T-helper 1 cell treated with Interleukin-12 subunit alpha and Interleukin-12 subunit beta and Interleukin-4 antibody, amounts not matched to agents 30 μg/mL and 1 μg/mL, for 36 hours (primary cell): Measurements from ENCODE around the gene SIK3.
"Not testable (repeated sequence)": the region's sequence is repeated elsewhere in the genome, so short reads cannot be mapped to it uniquely, and the experiment has no call there.

Experiments
- H3K27ac Mint-ChIP-seq: one replicate; pipeline ENCODE4 v1.8.0; 2021; ENCODE audit warnings: mild to moderate bottlenecking, mixed read lengths
- H3K27me3 Mint-ChIP-seq: one replicate; pipeline ENCODE4 v1.8.0; 2021; ENCODE audit warnings: low read depth, mixed read lengths
- H3K36me3 Mint-ChIP-seq: one replicate; pipeline ENCODE4 v1.8.0; 2021; ENCODE audit warnings: low read depth, mixed read lengths
- H3K4me1 Mint-ChIP-seq: one replicate; pipeline ENCODE4 v1.8.0; 2021; ENCODE audit warnings: low read depth, mixed read lengths
- H3K4me3 Mint-ChIP-seq: one replicate; pipeline ENCODE4 v1.8.0; 2021; ENCODE audit warnings: mild to moderate bottlenecking, moderate library complexity, mixed read lengths
- H3K9me3 Mint-ChIP-seq: one replicate; pipeline ENCODE4 v1.8.0; 2021; ENCODE audit warnings: mixed read lengths

SIK3 gene

DNA sequence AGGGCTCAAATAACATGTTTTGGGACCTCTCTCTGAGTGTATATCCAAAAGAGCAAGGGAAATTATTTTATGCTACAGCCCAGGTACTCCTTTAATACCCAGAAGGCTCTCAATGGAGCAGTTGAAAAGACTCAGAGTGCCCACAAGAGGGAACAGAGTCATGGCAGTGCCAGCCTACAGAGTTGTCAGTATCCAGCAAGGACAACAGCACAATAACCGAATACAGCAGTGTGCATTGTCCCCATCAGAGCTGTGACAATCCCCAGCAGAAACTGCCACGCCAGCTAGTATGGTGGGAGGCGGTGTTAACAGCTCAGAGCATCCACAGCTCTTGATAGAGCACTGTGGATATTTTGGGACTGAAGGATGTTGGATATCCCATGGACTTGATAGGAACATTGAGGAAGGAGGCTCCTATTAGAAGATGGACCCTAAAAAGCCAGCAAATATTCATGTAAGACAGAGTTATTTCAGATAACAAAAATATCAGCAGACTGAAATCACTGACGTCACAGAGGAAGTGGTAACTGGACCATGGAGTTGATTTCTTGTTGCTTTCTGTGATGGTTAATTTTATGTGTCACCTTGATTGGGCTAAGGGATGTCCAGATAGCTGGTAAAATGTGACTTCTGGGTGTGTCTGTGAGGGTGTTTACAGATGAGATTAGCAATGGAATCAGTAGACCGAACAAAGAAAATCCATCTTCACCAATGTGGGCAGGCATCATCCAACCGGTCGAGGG lies 28.2 kb upstream of the SIK3 start:
- no peaks in the 10 kb centered on the region for H3K36me3 Mint-ChIP-seq
- no peaks in the 10 kb centered on the region for H3K9me3 Mint-ChIP-seq
- no peaks in the 10 kb centered on the region for H3K4me1 Mint-ChIP-seq
- peaks cover 37% of the 10 kb centered on the region for H3K27me3 Mint-ChIP-seq
- H3K27ac Mint-ChIP-seq: no peak overlapping the region
- H3K4me3 Mint-ChIP-seq: no peak overlapping the region

DNA sequence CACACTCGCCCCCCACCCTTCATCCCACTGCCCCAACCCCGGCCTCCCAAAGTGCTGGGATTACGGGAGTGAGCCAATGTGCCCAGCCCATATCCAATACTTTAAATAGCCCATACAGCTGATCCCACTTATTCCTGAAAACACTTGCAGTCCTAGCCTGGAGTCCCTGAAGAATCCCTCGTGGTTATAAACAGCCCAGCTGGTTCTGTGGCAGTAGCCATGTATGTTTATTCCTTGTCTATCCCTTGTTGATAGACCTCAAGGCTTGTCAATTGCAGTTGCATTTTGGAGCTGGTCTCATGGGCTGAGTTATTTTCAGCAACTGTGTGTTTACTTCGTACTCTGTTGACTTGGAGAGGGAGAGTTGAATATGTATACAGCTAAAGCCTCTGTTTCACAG lies 24.3 kb upstream of the SIK3 start:
- no peaks in the 10 kb centered on the region for H3K4me1 Mint-ChIP-seq
- H3K4me3 Mint-ChIP-seq: no peak overlapping the region
- no peaks in the 10 kb centered on the region for H3K36me3 Mint-ChIP-seq
- H3K27ac Mint-ChIP-seq: no peak overlapping the region
- no peaks in the 10 kb centered on the region for H3K9me3 Mint-ChIP-seq
- peaks cover 36% of the 10 kb centered on the region for H3K27me3 Mint-ChIP-seq

DNA sequence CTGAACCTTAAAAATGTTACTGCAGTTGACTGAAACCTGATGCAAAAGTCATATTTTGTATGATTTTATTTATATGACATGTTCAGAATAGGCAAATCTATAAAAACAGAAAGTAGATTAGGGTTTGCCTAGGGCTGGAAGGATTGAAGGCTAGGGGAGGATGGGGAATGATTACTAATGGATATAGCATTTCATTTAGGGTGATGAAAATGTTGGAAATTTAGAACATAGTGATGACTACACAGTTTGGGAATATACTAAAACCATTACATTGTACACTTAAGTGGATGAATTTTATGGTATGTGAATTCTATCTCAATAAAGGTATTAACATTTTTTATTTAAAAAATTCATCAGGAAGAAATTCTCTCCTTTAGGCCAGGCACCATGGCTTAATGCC lies 22.9 kb upstream of the SIK3 start:
- Mint-ChIP-seq H3K4me1 (no peaks in the 10 kb centered on the region), H3K36me3 (no peaks in the 10 kb centered on the region), H3K27me3 (peaks cover 27% of the 10 kb centered on the region), H3K9me3 (no peaks in the 10 kb centered on the region), H3K4me3 (no peak overlapping the region), H3K27ac (no peak overlapping the region)

DNA sequence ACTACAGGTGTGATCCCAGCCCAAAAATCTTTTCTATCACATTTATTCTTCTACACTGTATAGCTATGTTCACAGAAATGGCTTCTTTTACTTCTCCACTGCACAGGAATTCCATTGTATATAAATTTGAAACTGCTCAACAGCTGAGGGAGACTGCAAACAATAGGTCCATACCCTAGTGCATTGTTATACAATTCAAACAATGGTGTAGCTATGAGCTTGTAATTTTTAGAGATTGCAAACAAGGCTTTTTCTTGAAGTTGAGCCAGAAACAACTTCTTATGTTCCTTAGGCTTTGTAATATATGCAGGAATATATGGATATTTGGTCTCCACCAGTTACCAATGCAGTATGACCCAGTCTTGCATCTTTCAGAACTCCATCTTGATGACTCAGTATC lies 19.5 kb upstream of the SIK3 start:
- Mint-ChIP-seq H3K4me1 (no peaks in the 10 kb centered on the region), H3K4me3 (no peak overlapping the region), H3K27ac (no peak overlapping the region), H3K27me3 (peaks cover 5% of the 10 kb centered on the region), H3K36me3 (no peaks in the 10 kb centered on the region), H3K9me3 (no peaks in the 10 kb centered on the region)

DNA sequence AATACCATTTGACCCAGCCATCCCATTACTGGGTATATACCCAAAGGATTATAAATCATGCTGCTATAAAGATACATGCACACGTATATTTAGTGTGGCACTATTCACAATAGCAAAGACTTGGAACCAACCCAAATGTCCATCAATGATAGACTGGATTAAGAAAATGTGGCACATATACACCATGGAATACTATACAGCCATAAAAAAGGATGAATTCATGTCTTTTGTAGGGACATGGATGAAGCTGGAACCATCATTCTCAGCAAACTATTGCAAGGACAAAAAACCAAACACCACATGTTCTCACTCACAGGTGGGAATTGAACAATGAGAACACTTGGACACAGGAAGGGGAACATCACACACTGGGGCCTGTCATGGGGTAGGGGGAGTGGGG lies 14.7 kb upstream of the SIK3 start:
- not testable (repeated sequence) for H3K27ac Mint-ChIP-seq, H3K9me3 Mint-ChIP-seq, H3K4me1 Mint-ChIP-seq, H3K36me3 Mint-ChIP-seq, H3K4me3 Mint-ChIP-seq, H3K27me3 Mint-ChIP-seq

DNA sequence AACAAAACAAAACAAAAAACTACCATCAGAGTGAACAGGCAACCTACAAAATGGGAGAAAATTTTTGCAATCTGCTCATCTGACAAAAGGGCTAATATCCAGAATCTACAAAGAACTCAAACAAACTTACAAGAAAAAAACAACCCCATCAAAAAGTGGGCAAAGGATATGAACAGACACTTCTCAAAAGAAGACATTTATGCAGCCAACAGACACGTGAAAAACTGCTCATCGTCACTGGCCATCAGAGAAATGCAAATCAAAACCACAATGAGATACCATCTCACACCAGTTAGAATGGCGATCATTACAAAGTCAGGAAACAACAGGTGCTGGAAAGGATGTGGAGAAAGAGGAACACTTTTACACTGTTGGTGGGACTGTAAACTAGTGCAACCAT lies 14.3 kb upstream of the SIK3 start:
- H3K9me3 Mint-ChIP-seq, H3K27ac Mint-ChIP-seq, H3K36me3 Mint-ChIP-seq, H3K4me3 Mint-ChIP-seq, H3K4me1 Mint-ChIP-seq, H3K27me3 Mint-ChIP-seq: not testable (repeated sequence)

DNA sequence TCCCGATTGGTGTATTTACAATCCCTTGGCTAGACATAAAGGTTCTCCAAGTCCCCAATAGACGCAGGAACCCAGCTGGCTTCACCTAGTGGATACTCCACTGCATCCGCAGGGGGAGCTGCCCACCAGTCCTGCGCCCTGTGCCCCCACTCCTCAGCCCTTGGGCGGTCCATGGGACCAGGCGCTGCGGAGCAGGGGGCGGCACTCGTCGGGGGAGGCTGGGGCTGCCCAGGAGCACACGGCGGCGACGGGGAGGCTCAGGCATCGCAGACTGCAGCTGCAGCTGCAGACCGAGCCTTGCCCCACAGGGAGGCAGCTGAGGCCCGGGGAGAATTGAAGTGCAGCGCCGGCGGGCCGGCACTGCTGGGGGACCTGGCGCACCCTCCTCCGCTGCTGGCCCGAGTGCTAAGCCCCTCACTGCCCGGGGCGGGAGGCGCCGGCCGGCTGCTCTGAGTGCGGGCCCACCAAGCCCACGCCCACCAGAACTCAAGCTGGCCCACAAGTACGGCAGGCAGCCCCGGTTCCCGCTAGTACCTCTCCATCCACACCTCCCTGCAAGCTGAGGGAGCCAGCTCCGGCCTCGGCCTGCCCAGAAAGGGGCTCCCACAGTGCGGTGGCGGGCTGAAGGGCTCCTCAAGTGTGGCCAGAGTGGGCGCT lies 12.2 kb upstream of the SIK3 start:
- Mint-ChIP-seq H3K27ac (no peak overlapping the region), H3K4me1 (no peaks in the 10 kb centered on the region), H3K4me3 (no peak overlapping the region), H3K9me3 (no peaks in the 10 kb centered on the region), H3K27me3 (no peaks in the 10 kb centered on the region), H3K36me3 (no peaks in the 10 kb centered on the region)

DNA sequence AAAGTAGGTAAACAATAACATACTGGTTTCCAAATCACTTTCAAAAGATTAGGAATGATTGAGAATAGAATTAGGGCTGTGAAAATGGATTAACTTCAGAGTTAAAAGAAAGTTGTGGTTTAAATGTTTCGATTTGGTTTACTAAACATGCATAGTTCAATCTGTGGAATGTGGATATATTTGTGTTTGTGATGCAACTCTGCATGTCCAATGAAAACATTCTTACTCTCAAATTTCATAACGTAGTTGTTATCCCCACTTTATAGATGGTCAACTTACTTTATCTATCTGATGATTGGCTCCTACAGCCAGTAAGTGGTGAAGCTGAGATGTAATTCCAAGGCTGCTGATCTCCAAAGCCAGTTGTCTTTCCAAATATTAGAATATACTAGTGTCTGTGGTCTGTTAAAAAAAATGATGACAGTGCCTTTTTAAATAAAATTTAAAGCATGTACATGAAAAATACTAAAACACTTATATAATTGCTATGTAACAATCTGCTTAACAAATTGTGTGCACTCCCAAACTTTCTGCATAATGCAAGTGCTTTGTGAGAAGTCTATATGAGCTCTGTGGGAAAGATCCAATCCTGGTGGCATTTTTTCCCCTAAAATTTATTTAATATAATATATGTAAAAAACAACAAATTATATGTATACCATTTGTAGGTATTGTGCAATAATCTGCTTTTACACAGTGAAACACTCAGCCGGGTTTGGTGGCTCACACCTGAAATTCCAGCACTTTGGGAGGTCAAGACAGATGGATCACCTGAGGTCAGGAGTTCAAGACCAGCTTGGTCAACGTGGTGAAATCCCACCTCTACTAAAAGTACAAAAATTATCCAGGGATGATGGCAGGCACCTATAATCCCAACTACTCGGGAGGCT lies 9.7 kb upstream of the SIK3 start:
- H3K4me1 Mint-ChIP-seq: no peaks in the 10 kb centered on the region
- no peaks in the 10 kb centered on the region for H3K9me3 Mint-ChIP-seq
- no peaks in the 10 kb centered on the region for H3K36me3 Mint-ChIP-seq
- H3K27ac Mint-ChIP-seq: no peak overlapping the region
- no peaks in the 10 kb centered on the region for H3K27me3 Mint-ChIP-seq
- no peak overlapping the region for H3K4me3 Mint-ChIP-seq

DNA sequence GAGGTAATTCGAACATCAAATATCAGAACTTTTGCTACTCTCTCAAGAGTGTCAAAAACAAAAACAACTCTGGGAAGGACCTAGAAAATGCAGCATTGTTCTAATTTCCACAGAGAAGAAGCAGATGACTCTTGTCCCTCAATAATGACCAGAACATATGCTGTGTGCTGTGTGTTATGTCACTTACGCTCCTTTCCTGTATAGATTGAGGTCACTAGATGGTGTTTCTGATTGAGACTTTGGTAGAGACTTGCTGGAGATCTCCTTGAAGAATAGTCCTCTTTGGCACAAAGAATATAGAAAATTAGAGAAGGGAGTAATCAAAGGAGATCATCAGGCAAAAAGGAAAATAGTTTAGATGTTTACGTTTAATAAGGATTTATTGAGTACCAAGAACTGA lies 2.3 kb upstream of the SIK3 start:
- peaks cover 2% of the 10 kb centered on the region for H3K36me3 Mint-ChIP-seq
- no peaks in the 10 kb centered on the region for H3K9me3 Mint-ChIP-seq
- no peak overlapping the region for H3K4me3 Mint-ChIP-seq
- peak overlapping the region; percentile 64 for H3K27ac Mint-ChIP-seq
- peaks cover 2% of the 10 kb centered on the region for H3K27me3 Mint-ChIP-seq
- H3K4me1 Mint-ChIP-seq: peaks cover 31% of the 10 kb centered on the region

DNA sequence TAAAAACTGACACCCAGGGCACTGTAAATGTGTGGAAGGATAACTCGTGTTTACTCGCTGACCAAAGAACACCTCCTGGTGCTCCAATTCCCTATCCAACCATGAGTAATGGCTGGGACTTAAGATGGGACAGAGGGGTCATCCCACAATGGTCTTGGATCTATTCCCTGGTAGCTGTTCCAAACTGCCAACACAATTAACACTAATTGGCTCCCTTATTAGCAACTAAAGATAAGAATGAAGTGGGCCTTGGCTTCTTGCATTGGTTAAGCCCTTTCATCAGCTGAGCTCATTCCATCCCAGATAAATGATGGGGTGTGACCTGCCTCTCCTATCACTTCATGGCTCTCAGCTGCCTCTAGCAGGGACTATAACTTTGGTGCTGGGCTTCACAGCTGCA lies 1.5 kb upstream of the SIK3 start:
- peak overlapping the region; percentile 96 for H3K27ac Mint-ChIP-seq
- peak overlapping the region; percentile 19 for H3K4me3 Mint-ChIP-seq
- H3K9me3 Mint-ChIP-seq: no peaks in the 10 kb centered on the region
- H3K4me1 Mint-ChIP-seq: peaks cover 39% of the 10 kb centered on the region
- peaks cover 2% of the 10 kb centered on the region for H3K27me3 Mint-ChIP-seq
- H3K36me3 Mint-ChIP-seq: peaks cover 2% of the 10 kb centered on the region

DNA sequence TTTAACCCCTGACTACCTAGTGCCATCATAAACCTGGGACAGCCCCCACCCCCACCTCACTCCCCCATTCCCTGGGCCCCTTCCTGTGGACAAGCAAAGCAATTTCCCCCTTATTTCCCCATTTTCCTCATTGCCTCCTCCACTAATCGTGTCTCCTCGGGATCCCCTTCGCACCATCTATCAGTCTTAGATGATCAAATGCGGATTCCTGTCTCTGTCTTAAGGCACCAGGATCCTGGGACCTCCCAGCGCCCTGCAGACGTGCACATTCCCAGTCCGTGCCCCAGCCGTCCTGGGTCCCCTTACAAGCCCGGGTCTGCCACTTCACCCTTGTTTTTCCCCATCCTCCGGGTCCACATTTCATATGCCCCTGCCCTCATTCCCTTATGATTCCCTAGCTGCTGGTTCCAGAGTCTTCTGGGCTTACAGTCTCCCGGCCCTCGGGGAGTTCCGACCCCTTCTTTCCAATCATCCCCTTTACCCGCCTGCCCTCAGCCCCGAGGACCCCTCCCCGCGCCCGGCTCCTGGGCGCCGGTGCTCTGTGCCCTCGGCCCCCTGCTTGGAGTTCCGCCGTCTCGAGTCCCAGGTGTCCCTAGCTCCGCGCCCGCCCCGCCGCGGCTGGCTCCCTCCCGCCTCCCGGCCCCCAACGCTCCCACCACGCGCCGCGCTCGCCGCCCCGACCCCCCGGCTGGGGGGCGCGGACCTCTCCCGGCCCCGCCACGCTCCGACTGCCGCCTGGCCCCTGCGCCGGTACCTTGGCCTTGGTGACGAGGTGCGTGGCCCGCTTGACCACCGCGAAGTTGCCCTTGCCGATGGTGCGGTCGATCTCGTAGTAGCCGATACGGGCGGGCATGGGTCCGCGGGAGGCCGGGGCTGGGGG lies 599 bp downstream of the SIK3 start:
- peaks cover 2% of the 10 kb centered on the region for H3K27me3 Mint-ChIP-seq
- peak overlapping the region; percentile 97 for H3K27ac Mint-ChIP-seq
- peaks cover 7% of the 10 kb centered on the region for H3K36me3 Mint-ChIP-seq
- H3K9me3 Mint-ChIP-seq: no peaks in the 10 kb centered on the region
- H3K4me3 Mint-ChIP-seq: peak overlapping the region; percentile 99
- peaks cover 54% of the 10 kb centered on the region for H3K4me1 Mint-ChIP-seq

DNA sequence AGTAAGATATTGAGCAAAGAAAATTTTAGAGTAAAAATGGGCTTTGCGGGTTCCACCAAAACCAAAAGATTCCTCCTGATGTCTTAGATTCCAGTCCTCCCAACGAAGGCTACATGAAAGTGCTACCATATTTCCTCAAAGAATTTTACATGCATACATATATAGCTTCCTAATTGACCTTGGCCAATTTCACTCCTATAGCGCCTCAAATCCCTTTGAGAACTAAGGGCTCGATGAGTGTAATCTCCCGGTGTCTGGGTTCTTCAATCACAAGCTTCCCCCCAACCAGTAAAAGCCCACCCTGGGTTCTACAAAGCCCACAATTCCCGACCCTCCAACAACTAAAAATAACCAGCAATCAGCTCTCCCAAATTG lies 1.2 kb downstream of the SIK3 start:
- Mint-ChIP-seq H3K4me3 (peak overlapping the region; percentile 99), H3K27ac (peak overlapping the region; percentile 97), H3K4me1 (peaks cover 60% of the 10 kb centered on the region), H3K36me3 (peaks cover 14% of the 10 kb centered on the region), H3K27me3 (peaks cover 2% of the 10 kb centered on the region), H3K9me3 (peaks cover 5% of the 10 kb centered on the region)

DNA sequence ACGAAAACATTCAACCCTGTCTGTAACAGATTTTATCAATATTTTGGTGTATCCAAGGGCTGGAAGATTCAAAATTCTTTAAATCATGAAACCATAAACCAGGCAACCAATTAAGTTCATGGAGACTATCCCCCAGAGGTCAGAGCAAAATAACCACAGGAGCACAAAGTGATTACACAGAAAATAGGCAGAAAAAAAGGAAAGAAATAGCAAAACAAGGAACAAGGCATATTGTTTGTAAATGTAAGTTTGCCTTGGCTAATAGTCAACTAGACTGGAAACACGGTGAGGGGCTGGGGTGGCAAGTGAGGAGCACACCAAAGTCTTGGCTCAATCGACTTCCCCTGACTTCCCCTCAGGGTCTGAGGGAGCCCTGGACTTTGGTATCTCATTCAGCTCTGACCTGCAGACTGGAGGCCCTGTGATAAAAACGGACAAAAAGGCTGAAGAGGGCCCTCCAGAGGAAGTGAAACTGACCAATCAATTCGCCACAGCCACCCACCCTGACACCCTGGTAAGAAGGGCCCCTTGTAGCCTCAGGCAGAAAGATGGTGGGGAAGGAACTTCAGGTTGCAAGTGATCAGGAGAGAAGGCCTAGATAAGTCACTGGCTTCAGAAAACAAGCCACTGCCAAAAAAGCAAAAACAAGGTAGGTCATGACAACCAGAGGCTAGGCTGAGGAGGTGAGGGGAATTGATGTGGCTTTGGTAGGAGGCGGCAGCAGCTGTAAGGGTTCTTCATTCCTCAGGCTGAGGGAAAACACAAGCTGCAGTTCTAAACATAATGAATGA lies 1.8 kb downstream of the SIK3 start:
- H3K27ac Mint-ChIP-seq: peak overlapping the region; percentile 97
- H3K4me1 Mint-ChIP-seq: peaks cover 62% of the 10 kb centered on the region
- H3K4me3 Mint-ChIP-seq: peak overlapping the region; percentile 99
- H3K27me3 Mint-ChIP-seq: peaks cover 2% of the 10 kb centered on the region
- peaks cover 15% of the 10 kb centered on the region for H3K36me3 Mint-ChIP-seq
- H3K9me3 Mint-ChIP-seq: peaks cover 6% of the 10 kb centered on the region
